Fibroblast of lung (primary cell): ENCODE measurements around the gene CAB39L.

ENCODE experiments used
- CTCF ChIP-seq, 2 donors: IDR thresholded peaks in 1 of 2; conservative IDR thresholded peaks in 1 of 2; 1 replicate in 1 of 2; 2 replicates in 1 of 2; pipeline ENCODE4 v1.5.1; 2011 to 2012; ENCODE audit warnings: low read length in 2 of 2, control low read depth in 1 of 2, inconsistent platforms in 1 of 2, low read depth in 1 of 2, mild to moderate bottlenecking in 1 of 2
- EZH2 ChIP-seq: IDR thresholded peaks from 2 replicates; pipeline ENCODE4 v1.5.1; 2012; ENCODE audit warnings: low read length, control low read depth, mild to moderate bottlenecking; ENCODE audit errors: missing control alignments

- TF ChIP-seq CTCF (conservative IDR thresholded peaks at IDR 0.05 in 1 of 2, IDR thresholded peaks at IDR 0.05 in 1 of 2; ENCODE audit: low read depth in 1 of 2, low read length in 2 of 2) (no peak), EZH2 (no peak)
Measured at GRCh38 chr13:49409008-49409407, 34.9 kb downstream of the CAB39L start.
